H1 (cell line): Measurements from ENCODE around the gene PRDX3. TPM values are rescaled to one million over a fixed set of nuclear protein-coding genes. Genes with fewer than 3 reads are reported as not detected.
A peak's percentile ranks its signal among the peaks of the same experiment; 100 is the strongest.
"Not testable (repeated sequence)": the region's sequence is repeated elsewhere in the genome, so short reads cannot be mapped to it uniquely, and the experiment has no call there.

Source experiments
- CTCF ChIA-PET: fragments of 300-600 bp; sonication (Branson Sonifier 250); formaldehyde crosslinking; loops from one replicate; lab custom pipeline; 2021; ENCODE audit not compliant: partially characterized antibody; lab: Charles Lee
- POLR2A ChIA-PET: fragments of 300-600 bp; sonication (Branson Sonifier 250); formaldehyde crosslinking; loops from one replicate; lab custom pipeline; 2021; ENCODE audit warnings: inconsistent platforms; ENCODE audit not compliant: partially characterized antibody; lab: Charles Lee
- DNase-seq, 2 experiments: peaks; one replicate each; pipeline versions ENCODE4 v3.0.0 to v3.0.0-alpha.2; 2010 to 2022; ENCODE audit warnings: low spot score in 2 of 2, low read depth in 1 of 2, mixed read lengths in 1 of 2
- FAIRE-seq: peaks from 2 replicates; lab custom pipeline; 2011; peaks lifted over from hg19 to GRCh38; lab: Jason Lieb, UNC
- H2AFZ ChIP-seq: 2 replicates; pipeline ENCODE4 v1.8.1; 2012; ENCODE audit warnings: low read length, inconsistent platforms
- H2AK5ac ChIP-seq: 2 replicates; pipeline ENCODE4 v1.6.1; 2013; ENCODE audit warnings: low read depth, low read length
- H2BK120ac ChIP-seq: replicated peaks from 2 replicates; pipeline ENCODE3; 2013; ENCODE audit warnings: low read depth, low read length, inconsistent platforms
- H2BK12ac ChIP-seq: 2 replicates; pipeline ENCODE4 v1.6.1; 2013; ENCODE audit warnings: low read depth, low read length
- H2BK15ac ChIP-seq: 2 replicates; pipeline ENCODE4 v1.6.1; 2013; ENCODE audit warnings: low read length
- H2BK20ac ChIP-seq: 2 replicates; pipeline ENCODE4 v1.6.1; 2013; ENCODE audit warnings: low read length
- H2BK5ac ChIP-seq: 2 replicates; pipeline ENCODE4 v1.6.1; 2013; ENCODE audit warnings: low read depth, low read length
- H3K14ac ChIP-seq: 2 replicates; pipeline ENCODE4 v1.6.1; 2013; ENCODE audit warnings: inconsistent platforms; ENCODE audit not compliant: insufficient read length
- H3K18ac ChIP-seq: 2 replicates; pipeline ENCODE4 v1.6.1; 2013; ENCODE audit warnings: low read length; ENCODE audit errors: extremely low read depth
- H3K23ac ChIP-seq: 2 replicates; pipeline ENCODE4 v1.6.1; 2013; ENCODE audit warnings: inconsistent platforms; ENCODE audit not compliant: insufficient read length
- H3K23me2 ChIP-seq: 2 replicates; pipeline ENCODE4 v1.6.1; 2013; ENCODE audit warnings: low read depth, low read length
- H3K27ac ChIP-seq: 2 replicates; pipeline ENCODE4 v1.6.1; 2011; ENCODE audit warnings: low read depth, low read length, inconsistent platforms
- H3K27me3 ChIP-seq, 4 experiments: replicated peaks in 1 of 4; 1 replicate in 1 of 4; 2 replicates in 3 of 4; pipeline versions ENCODE4 v1.6.1 to v1.8.1; 2011 to 2013; ENCODE audit warnings: low read length in 3 of 4, mild to moderate bottlenecking in 3 of 4, inconsistent platforms in 2 of 4, mixed read lengths in 2 of 4, moderate library complexity in 1 of 4; ENCODE audit not compliant: control insufficient read depth in 3 of 4, insufficient read depth in 3 of 4; ENCODE audit errors: extremely low read depth in 1 of 4
- H3K36me3 ChIP-seq, 4 experiments: 2 replicates each; pipeline versions ENCODE4 v1.6.1 to v1.8.1; 2011 to 2013; ENCODE audit warnings: mild to moderate bottlenecking in 4 of 4, low read length in 3 of 4, moderate library complexity in 2 of 4, control low read depth in 1 of 4, inconsistent platforms in 1 of 4; ENCODE audit not compliant: insufficient read depth in 4 of 4, control insufficient read depth in 2 of 4
- H3K4ac ChIP-seq: replicated peaks from 2 replicates; pipeline ENCODE3; 2013; ENCODE audit warnings: low read length, low read depth, mixed read lengths, inconsistent platforms; ENCODE audit not compliant: insufficient read length
- H3K4me1 ChIP-seq, 4 experiments: replicated peaks in 1 of 4; 1 replicate in 1 of 4; 2 replicates in 3 of 4; pipeline versions ENCODE4 v1.6.1 to v1.8.1; 2011 to 2013; ENCODE audit warnings: low read length in 3 of 4, inconsistent platforms in 2 of 4, mixed read lengths in 1 of 4; ENCODE audit not compliant: insufficient read depth in 4 of 4, control insufficient read depth in 3 of 4
- H3K4me2 ChIP-seq, 2 experiments: 2 replicates each; pipeline versions ENCODE4 v1.6.1 to v1.8.1; 2011 to 2013; ENCODE audit warnings: low read depth in 2 of 2, low read length in 2 of 2, control low read depth in 1 of 2, inconsistent platforms in 1 of 2, mild to moderate bottlenecking in 1 of 2; ENCODE audit not compliant: insufficient read depth in 1 of 2
- H3K4me3 ChIP-seq, 4 experiments: fragments of 200-600, 300-600 bp in 1 of 4; sonication (generic), shearing (Covaris generic), sonication (Bioruptor Twin) in 1 of 4; 2 replicates each; pipeline versions ENCODE4 v1.5.1 to v1.8.1; 2011 to 2016; ENCODE audit warnings: low read length in 4 of 4, low read depth in 3 of 4, control low read depth in 2 of 4, inconsistent platforms in 2 of 4, mild to moderate bottlenecking in 2 of 4, mixed read lengths in 1 of 4, moderate library complexity in 1 of 4; ENCODE audit not compliant: insufficient read depth in 2 of 4; ENCODE audit errors: extremely low read depth in 1 of 4
- H3K56ac ChIP-seq: replicated peaks from 2 replicates; pipeline ENCODE3; 2013; ENCODE audit warnings: low read depth, mild to moderate bottlenecking, mixed read lengths, low read length, inconsistent platforms; ENCODE audit not compliant: insufficient read length
- H3K79me1 ChIP-seq: 2 replicates; pipeline ENCODE4 v1.6.1; 2013; ENCODE audit warnings: low read depth, low read length, control low read depth
- H3K79me2 ChIP-seq, 2 experiments: 2 replicates each; pipeline versions ENCODE4 v1.6.1 to v1.8.1; 2012 to 2013; ENCODE audit warnings: low read length in 2 of 2, mild to moderate bottlenecking in 2 of 2, inconsistent platforms in 1 of 2; ENCODE audit not compliant: insufficient read depth in 2 of 2, control insufficient read depth in 1 of 2
- H3K9ac ChIP-seq, 4 experiments: replicated peaks in 1 of 4; 1 replicate in 1 of 4; 2 replicates in 3 of 4; pipeline versions ENCODE4 v1.6.1 to v1.8.1; 2011 to 2013; ENCODE audit warnings: low read depth in 3 of 4, low read length in 3 of 4, control low read depth in 2 of 4, mild to moderate bottlenecking in 2 of 4, moderate library complexity in 2 of 4, inconsistent platforms in 1 of 4; ENCODE audit errors: extremely low read depth in 1 of 4
- H3K9me3 ChIP-seq, 2 experiments: 2 replicates each; pipeline versions ENCODE4 v1.6.1 to v1.8.1; 2012 to 2013; ENCODE audit warnings: mild to moderate bottlenecking in 2 of 2, moderate library complexity in 2 of 2, control low read depth in 1 of 2, inconsistent platforms in 1 of 2, low read depth in 1 of 2, low read length in 1 of 2, mixed read lengths in 1 of 2; ENCODE audit not compliant: insufficient read depth in 2 of 2
- H4K20me1 ChIP-seq, 2 experiments: replicated peaks in 1 of 2; 2 replicates each; pipeline versions ENCODE3 to v1.8.1; 2011 to 2013; ENCODE audit warnings: inconsistent platforms in 2 of 2, low read length in 2 of 2, mild to moderate bottlenecking in 1 of 2; ENCODE audit not compliant: insufficient read depth in 2 of 2, control insufficient read depth in 1 of 2
- H4K5ac ChIP-seq: 2 replicates; pipeline ENCODE4 v1.6.1; 2013; ENCODE audit warnings: low read length, low read depth, mixed read lengths, inconsistent platforms; ENCODE audit not compliant: insufficient read length
- H4K8ac ChIP-seq: 2 replicates; pipeline ENCODE4 v1.8.0; 2013; ENCODE audit warnings: mild to moderate bottlenecking, moderate library complexity, low read length, inconsistent platforms; ENCODE audit not compliant: insufficient read depth; ENCODE audit errors: extremely low read depth
- H4K91ac ChIP-seq: replicated peaks from 2 replicates; pipeline ENCODE3; 2013; ENCODE audit warnings: low read length, mixed read lengths, inconsistent platforms; ENCODE audit not compliant: insufficient read length
- CTCF ChIP-seq, 3 experiments: IDR thresholded peaks; 1 replicate in 2 of 3; 2 replicates in 1 of 3; pipeline versions ENCODE4 v1.5.1 to v1.6.1; 2011; ENCODE audit warnings: low read length in 3 of 3, mild to moderate bottlenecking in 3 of 3, inconsistent platforms in 2 of 3, low read depth in 1 of 3, moderate library complexity in 1 of 3; ENCODE audit not compliant: insufficient read depth in 1 of 3; ENCODE audit errors: control extremely low read depth in 1 of 3
- RAD21 ChIP-seq, 2 experiments: IDR thresholded peaks in 1 of 2; conservative IDR thresholded peaks in 1 of 2; 2 replicates each; pipeline ENCODE4 v1.6.1; 2011; ENCODE audit warnings: low read depth in 2 of 2, low read length in 2 of 2, improper control_type of control experiment in 1 of 2, inconsistent platforms in 1 of 2, mild to moderate bottlenecking in 1 of 2, moderate library complexity in 1 of 2
- WGBS, 2 experiments: shearing (Covaris generic) in 1 of 2; methylation state at CpG; one replicate each; pipeline versions ENCODE4 v1.1.6 to v1.1.7; 2013 to 2015; ENCODE audit warnings: low lambda C conversion rate in 2 of 2, mixed read lengths in 2 of 2, inconsistent platforms in 1 of 2, low coverage in 1 of 2, missing lambda C conversion rate in 1 of 2; ENCODE audit not compliant: insufficient replicate concordance in 2 of 2, insufficient coverage in 1 of 2, insufficient read length in 1 of 2; ENCODE audit errors: extremely low coverage in 1 of 2, missing lambda C conversion rate in 1 of 2; 5-methylcytosine and 5-hydroxymethylcytosine counted together
- polyA plus RNA-seq, 7 experiments: library from polyadenylated mRNA; depleted of rRNA in 3 of 7; stranded (reverse) in 5 of 7; unstranded in 2 of 7; fragments of >200 nt in 5 of 7; fragments of 200-250 nt in 2 of 7; gene quantifications; 1 replicate in 5 of 7; 2 replicates in 1 of 7; 4 replicates in 1 of 7; pipeline versions ENCODE4 v1.2.1 to v1.2.3, GENCODE V29; 2011 to 2013; ENCODE audit warnings: missing spikeins in 2 of 7, mixed read lengths in 2 of 7
- total RNA-seq: library from RNA; stranded (reverse); fragmentation: NEBNext Ultra II Directional; extraction: Animal tissue kit (Norgen Biotek cat#: 25700); gene quantifications from 2 replicates; pipeline ENCODE4 v1.2.1, GENCODE V29; 2021

PRDX3 gene
- total and polyA plus RNA-seq, 2 of the 8 experiments (the other 6 are each of a cell fraction or from before 2014, with no cell fraction given), result 201 to 208 TPM

- not testable (repeated sequence) for DNase-seq
- POLR2A ChIA-PET, result interaction anchor here (1.1 kb wide), 1 partner anchor 11 kb away, joined by 4 read pairs; no protein-coding TSS in a partner anchor
- CTCF ChIA-PET, result interaction anchor here (0.6 to 3.0 kb wide), 9 partner anchors 9 to 289 kb away, joined by 3 to 16 read pairs (median 4); no protein-coding TSS in a partner anchor
Measured at GRCh38 chr10:119137878-119138277, 40.7 kb downstream of the PRDX3 start.

More at GRCh38 chr10:119137878-119138277, 40.7 kb downstream of the PRDX3 start:
- not testable (repeated sequence) for H4K20me1 ChIP-seq, H4K5ac ChIP-seq, H3K23me2 ChIP-seq, H2AFZ ChIP-seq, FAIRE-seq, H2AK5ac ChIP-seq, H2BK5ac ChIP-seq, H3K4me1 ChIP-seq, H3K14ac ChIP-seq, H3K79me2 ChIP-seq, H3K27me3 ChIP-seq, H2BK20ac ChIP-seq, H3K4me2 ChIP-seq, H3K4ac ChIP-seq, H2BK12ac ChIP-seq, H2BK120ac ChIP-seq, H3K9ac ChIP-seq, H3K9me3 ChIP-seq, H3K18ac ChIP-seq, H3K23ac ChIP-seq, H4K91ac ChIP-seq, H3K4me3 ChIP-seq, H3K56ac ChIP-seq, H3K79me1 ChIP-seq, H2BK15ac ChIP-seq, H3K27ac ChIP-seq, H4K8ac ChIP-seq
- WGBS, 2 experiments, result 76% methylated on average over 8 of the region's 8 CpGs; no CpG with 5 or more reads in 1 of the 2 experiments
- peaks cover 5 to 16% (median 11%) of the 10 kb centered on the region in 4 experiments; a peak in 6 of 8 replicates for H3K36me3 ChIP-seq
- TF ChIP-seq CTCF (IDR thresholded peaks at IDR 0.05; ENCODE audit: control extremely low read depth in 1 of 3, insufficient read depth in 1 of 3, low read depth in 1 of 3, low read length in 3 of 3) (peak in 1 of 3 experiments; percentile 18; a peak in 2 of 4 replicates), RAD21 (IDR thresholded peaks at IDR 0.05 in 1 of 2, conservative IDR thresholded peaks at IDR 0.05 in 1 of 2; ENCODE audit: low read depth in 2 of 2, low read length in 2 of 2) (0 out of 4 replicates have a peak, but pooled peaks of 1 of the 2 experiments have one; percentile 7)
